Neural progenitor cell (in vitro differentiated cells): ENCODE measurements around the gene IL22RA2. TPM values are rescaled to one million over a fixed set of nuclear protein-coding genes. Genes with fewer than 3 reads are reported as not detected.

ENCODE experiments used
- DNase-seq: peaks from one replicate; pipeline ENCODE4 v3.0.0-alpha.2; 2016; ENCODE audit warnings: low spot score
- H2AFZ ChIP-seq: fragments of 200-600 bp; sonication (generic); replicated peaks from 2 replicates; pipeline ENCODE4 v1.6.1; 2016; ENCODE audit warnings: antibody characterized with exemption
- H3F3A ChIP-seq: fragments of 200-600 bp; sonication (generic); 2 replicates; pipeline ENCODE4 v1.6.1; 2016; ENCODE audit warnings: antibody characterized with exemption, low read depth
- H3K27ac ChIP-seq: fragments of 200-600 bp; sonication (generic); 2 replicates; pipeline ENCODE4 v1.5.1; 2016; ENCODE audit warnings: mild to moderate bottlenecking
- H3K27me3 ChIP-seq: fragments of 200-600 bp; sonication (generic); 2 replicates; pipeline ENCODE4 v1.6.1; 2016; ENCODE audit warnings: mild to moderate bottlenecking, moderate library complexity
- H3K36me3 ChIP-seq: fragments of 200-600 bp; sonication (generic); 2 replicates; pipeline ENCODE4 v1.5.1; 2016
- H3K4me1 ChIP-seq: fragments of 200-600 bp; sonication (generic); 2 replicates; pipeline ENCODE4 v1.6.1; 2016; ENCODE audit warnings: mixed run types
- H3K4me2 ChIP-seq: fragments of 200-600 bp; sonication (generic); 2 replicates; pipeline ENCODE4 v1.6.1; 2016
- H3K4me3 ChIP-seq: fragments of 200-600 bp; sonication (generic); 2 replicates; pipeline ENCODE4 v1.5.1; 2016
- H3K79me2 ChIP-seq: fragments of 200-600 bp; sonication (generic); 2 replicates; pipeline ENCODE4 v1.6.1; 2016; ENCODE audit warnings: low read depth
- H3K9ac ChIP-seq: fragments of 200-600 bp; sonication (generic); 2 replicates; pipeline ENCODE4 v1.6.1; 2016
- H3K9me3 ChIP-seq: fragments of 200-600 bp; sonication (generic); 2 replicates; pipeline ENCODE4 v1.5.1; 2016; ENCODE audit warnings: low read depth
- H4K20me1 ChIP-seq: fragments of 200-600 bp; sonication (generic); 2 replicates; pipeline ENCODE4 v1.6.1; 2016; ENCODE audit warnings: low read depth
- H3K27ac Mint-ChIP-seq: 3 replicates; pipeline ENCODE4 v1.8.0; 2021; ENCODE audit warnings: mixed read lengths
- H3K27me3 Mint-ChIP-seq: 2 replicates; pipeline ENCODE4 v1.8.0; 2022; ENCODE audit warnings: low read depth, mild to moderate bottlenecking, inconsistent platforms, moderate library complexity, mixed read lengths; ENCODE audit not compliant: insufficient read depth
- H3K36me3 Mint-ChIP-seq: 3 replicates; pipeline ENCODE4 v1.8.0; 2021; ENCODE audit warnings: mixed read lengths
- H3K4me1 Mint-ChIP-seq: 3 replicates; pipeline ENCODE4 v1.8.0; 2021; ENCODE audit warnings: mixed read lengths
- H3K4me3 Mint-ChIP-seq: 3 replicates; pipeline ENCODE4 v1.8.0; 2021; ENCODE audit warnings: mild to moderate bottlenecking, moderate library complexity, mixed read lengths
- H3K9me3 Mint-ChIP-seq: 3 replicates; pipeline ENCODE4 v1.8.0; 2020; ENCODE audit warnings: mixed read lengths
- EZH2 ChIP-seq: fragments of 200-600 bp; sonication (generic); IDR thresholded peaks from 2 replicates; pipeline ENCODE4 v1.6.1; 2017; ENCODE audit warnings: antibody characterized with exemption, mild to moderate bottlenecking, moderate library complexity
- EZH2phosphoT487 ChIP-seq: fragments of 200-600 bp; sonication (generic); IDR thresholded peaks from 2 replicates; pipeline ENCODE4 v1.6.1; 2017; ENCODE audit warnings: antibody characterized with exemption
- total RNA-seq: library from RNA; depleted of rRNA; stranded (reverse); fragments of >200 nt; gene quantifications from 2 replicates; pipeline ENCODE4 v1.2.3, GENCODE V29; 2015; ENCODE audit warnings: low replicate concordance
- TF ChIP-seq, protein P1 (sequence below): fragments of 200-600 bp; sonication (generic); IDR thresholded peaks from 2 replicates; pipeline ENCODE4 v1.5.1; 2017; ENCODE audit warnings: antibody characterized with exemption, mild to moderate bottlenecking

IL22RA2 gene
- total RNA-seq, 1 donor from 2014 or later: not detected

GRCh38 chr6:137126875-137127485 lies 46.5 kb downstream of the IL22RA2 start:
- Histone ChIP-seq H2AFZ (no peak overlapping the region), H3K4me3 (no peak overlapping the region), H3F3A (no peaks in the 10 kb centered on the region), H3K4me1 (no peaks in the 10 kb centered on the region), H3K27ac (no peak overlapping the region), H3K4me2 (no peak overlapping the region), H3K27me3 (no peaks in the 10 kb centered on the region), H4K20me1 (no peaks in the 10 kb centered on the region), H3K9ac (no peak overlapping the region), H3K9me3 (no peaks in the 10 kb centered on the region), H3K79me2 (no peaks in the 10 kb centered on the region), H3K36me3 (no peaks in the 10 kb centered on the region)
- Mint-ChIP-seq H3K27ac (no peak overlapping the region), H3K4me3 (no peak overlapping the region), H3K4me1 (no peaks in the 10 kb centered on the region), H3K36me3 (no peaks in the 10 kb centered on the region), H3K27me3 (peaks cover 2% of the 10 kb centered on the region), H3K9me3 (peaks cover 14% of the 10 kb centered on the region)
- DNase-seq: no peak
- TF ChIP-seq, protein P1, sequence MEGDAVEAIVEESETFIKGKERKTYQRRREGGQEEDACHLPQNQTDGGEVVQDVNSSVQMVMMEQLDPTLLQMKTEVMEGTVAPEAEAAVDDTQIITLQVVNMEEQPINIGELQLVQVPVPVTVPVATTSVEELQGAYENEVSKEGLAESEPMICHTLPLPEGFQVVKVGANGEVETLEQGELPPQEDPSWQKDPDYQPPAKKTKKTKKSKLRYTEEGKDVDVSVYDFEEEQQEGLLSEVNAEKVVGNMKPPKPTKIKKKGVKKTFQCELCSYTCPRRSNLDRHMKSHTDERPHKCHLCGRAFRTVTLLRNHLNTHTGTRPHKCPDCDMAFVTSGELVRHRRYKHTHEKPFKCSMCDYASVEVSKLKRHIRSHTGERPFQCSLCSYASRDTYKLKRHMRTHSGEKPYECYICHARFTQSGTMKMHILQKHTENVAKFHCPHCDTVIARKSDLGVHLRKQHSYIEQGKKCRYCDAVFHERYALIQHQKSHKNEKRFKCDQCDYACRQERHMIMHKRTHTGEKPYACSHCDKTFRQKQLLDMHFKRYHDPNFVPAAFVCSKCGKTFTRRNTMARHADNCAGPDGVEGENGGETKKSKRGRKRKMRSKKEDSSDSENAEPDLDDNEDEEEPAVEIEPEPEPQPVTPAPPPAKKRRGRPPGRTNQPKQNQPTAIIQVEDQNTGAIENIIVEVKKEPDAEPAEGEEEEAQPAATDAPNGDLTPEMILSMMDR: no peak
- TF ChIP-seq EZH2phosphoT487 (no peak), EZH2 (no peak)

DNA sequence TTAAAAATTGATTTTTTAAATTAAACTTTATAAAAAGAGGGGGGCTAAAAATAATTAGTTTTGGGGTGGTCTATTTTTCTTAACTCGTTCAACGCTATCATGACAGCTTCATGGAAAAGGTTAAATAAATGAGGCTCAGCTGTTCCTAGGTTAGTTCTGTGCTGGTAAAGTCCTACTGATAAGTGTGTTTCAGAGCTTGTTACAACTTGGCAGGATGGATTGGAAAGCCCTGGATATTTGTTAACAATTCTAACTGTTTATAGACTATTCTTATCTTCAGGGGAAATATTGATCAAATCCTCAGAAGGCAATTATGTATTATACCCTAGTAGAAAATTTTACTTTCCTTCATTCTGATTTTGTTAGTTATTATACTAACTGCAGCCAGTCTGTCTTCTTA lies 50.4 kb downstream of the IL22RA2 start:
- H3K79me2 ChIP-seq: no peaks in the 10 kb centered on the region
- H3K27me3 ChIP-seq: no peaks in the 10 kb centered on the region
- H3K4me1 ChIP-seq: no peaks in the 10 kb centered on the region
- no peak overlapping the region for H3K9ac ChIP-seq
- H2AFZ ChIP-seq: no peak overlapping the region
- H3K9me3 ChIP-seq: no peaks in the 10 kb centered on the region
- H3K4me3 ChIP-seq: no peak overlapping the region
- Mint-ChIP-seq H3K27me3 (peaks cover 2% of the 10 kb centered on the region), H3K36me3 (no peaks in the 10 kb centered on the region), H3K4me1 (no peaks in the 10 kb centered on the region), H3K9me3 (peaks cover 8% of the 10 kb centered on the region), H3K27ac (no peak overlapping the region), H3K4me3 (no peak overlapping the region)
- H3K4me2 ChIP-seq: no peak overlapping the region
- no peak overlapping the region for H3K27ac ChIP-seq
- no peaks in the 10 kb centered on the region for H4K20me1 ChIP-seq
- DNase-seq: no peak
- H3K36me3 ChIP-seq: no peaks in the 10 kb centered on the region
- no peaks in the 10 kb centered on the region for H3F3A ChIP-seq
- TF ChIP-seq EZH2phosphoT487 (no peak), EZH2 (no peak)
- TF ChIP-seq, protein P1: no peak

DNA sequence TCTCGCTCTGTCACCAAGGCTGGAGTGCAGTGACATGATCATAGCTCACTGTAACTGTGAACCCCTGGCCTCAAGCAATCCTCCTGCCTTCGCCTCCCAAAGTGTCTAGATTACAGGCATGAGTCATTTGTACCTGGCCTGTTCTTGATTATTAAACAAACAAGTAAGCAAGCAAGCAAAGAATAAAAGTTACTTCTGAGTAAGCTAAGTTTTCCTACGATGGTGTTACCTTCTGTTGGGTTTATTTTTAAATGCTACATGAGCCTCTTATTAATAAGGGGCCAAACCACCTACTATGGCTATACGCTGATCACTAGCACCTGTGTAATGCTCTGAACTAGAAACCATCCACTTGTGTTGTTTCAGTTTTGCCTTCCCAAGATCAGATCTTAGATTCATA lies 50.8 kb downstream of the IL22RA2 start:
- no peaks in the 10 kb centered on the region for H3K36me3 ChIP-seq
- H3K79me2 ChIP-seq: no peaks in the 10 kb centered on the region
- Mint-ChIP-seq H3K36me3 (no peaks in the 10 kb centered on the region), H3K4me1 (no peaks in the 10 kb centered on the region), H3K27me3 (peaks cover 2% of the 10 kb centered on the region), H3K4me3 (no peak overlapping the region), H3K27ac (no peak overlapping the region), H3K9me3 (peaks cover 6% of the 10 kb centered on the region)
- TF ChIP-seq, protein P1: no peak
- TF ChIP-seq EZH2 (no peak), EZH2phosphoT487 (no peak)
- no peak overlapping the region for H2AFZ ChIP-seq
- no peak overlapping the region for H3K4me2 ChIP-seq
- no peaks in the 10 kb centered on the region for H4K20me1 ChIP-seq
- H3K4me3 ChIP-seq: no peak overlapping the region
- no peaks in the 10 kb centered on the region for H3K4me1 ChIP-seq
- no peaks in the 10 kb centered on the region for H3F3A ChIP-seq
- no peak overlapping the region for H3K9ac ChIP-seq
- no peak for DNase-seq
- H3K9me3 ChIP-seq: no peaks in the 10 kb centered on the region
- H3K27me3 ChIP-seq: no peaks in the 10 kb centered on the region
- no peak overlapping the region for H3K27ac ChIP-seq
